Measurements from ENCODE around the gene MS4A18.
"Not testable (repeated sequence)": the region's sequence is repeated elsewhere in the genome, so short reads cannot be mapped to it uniquely, and the experiment has no call there.

The MS4A18 gene

DNA sequence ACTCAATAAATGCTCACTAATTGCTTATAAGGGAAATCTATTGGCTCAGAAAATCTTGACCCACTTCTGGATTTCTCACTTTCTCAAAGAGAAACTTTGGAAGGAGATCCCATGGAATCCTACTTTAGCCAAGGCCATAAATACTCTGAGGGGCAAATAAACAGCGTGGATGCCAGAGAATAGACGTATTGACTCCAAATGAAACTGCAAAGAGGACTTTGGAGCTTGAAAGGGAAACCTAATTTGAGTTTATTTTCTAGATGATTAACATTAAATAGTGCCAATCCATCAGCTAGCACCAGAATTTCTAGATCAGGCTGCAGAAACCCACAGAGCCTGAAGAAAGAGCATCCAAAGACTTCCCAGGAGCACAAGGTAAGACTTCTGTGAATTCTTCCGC, at the start of gene MS4A18:
Gene MS4A18, plus strand, starts transcription at position 301 of the 400 bp plus-strand sequence.
- no peak for DNase-seq
- intact Hi-C loops (cut with DNase I; ENCODE audit: low total_unique reads): no loop called here
- Histone ChIP-seq H3K36me3 (no peaks in the 10 kb centered on the region), H3K4me3 (no peak within 1 kb of the TSS), H3K9me3 (peaks cover 0 to under 1% (median 0%) of the 10 kb centered on the region in 3 donors), H3K27ac (no peak within 1 kb of the TSS), H3K27me3 (no peaks in the 10 kb centered on the region), H3K4me1 (no peaks in the 10 kb centered on the region)
- TF ChIP-seq CTCF (IDR thresholded peaks at IDR 0.05): no peak

DNA sequence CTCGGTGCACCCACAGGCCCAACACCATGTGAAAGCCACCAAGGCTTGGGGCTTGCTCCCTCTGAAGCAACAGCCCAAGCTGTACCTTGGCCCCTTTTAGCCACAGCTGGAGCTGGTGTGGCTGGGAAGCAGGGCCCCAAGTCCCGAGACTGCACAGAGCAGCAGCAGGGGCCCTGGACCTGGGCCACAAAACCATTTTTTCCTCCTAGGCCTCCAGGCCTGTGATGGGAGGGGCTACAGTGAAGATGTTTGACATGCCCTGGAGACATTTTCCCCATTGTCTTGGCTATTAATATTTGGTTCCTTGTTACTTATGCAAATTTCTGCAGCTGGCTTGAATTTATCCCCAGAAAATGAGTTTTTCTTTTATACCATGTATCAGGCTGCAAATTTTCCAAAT, 46.3 kb upstream of the MS4A18 start:
- intact Hi-C loops (cut with DNase I; ENCODE audit: low total_unique reads); H3K27ac ChIP-seq; H3K4me3 ChIP-seq; H3K4me1 ChIP-seq; H3K36me3 ChIP-seq; DNase-seq; H3K27me3 ChIP-seq: not testable (repeated sequence)
- H3K9me3 ChIP-seq: peaks cover 5 to 24% (median 21%) of the 10 kb centered on the region in 3 donors

DNA sequence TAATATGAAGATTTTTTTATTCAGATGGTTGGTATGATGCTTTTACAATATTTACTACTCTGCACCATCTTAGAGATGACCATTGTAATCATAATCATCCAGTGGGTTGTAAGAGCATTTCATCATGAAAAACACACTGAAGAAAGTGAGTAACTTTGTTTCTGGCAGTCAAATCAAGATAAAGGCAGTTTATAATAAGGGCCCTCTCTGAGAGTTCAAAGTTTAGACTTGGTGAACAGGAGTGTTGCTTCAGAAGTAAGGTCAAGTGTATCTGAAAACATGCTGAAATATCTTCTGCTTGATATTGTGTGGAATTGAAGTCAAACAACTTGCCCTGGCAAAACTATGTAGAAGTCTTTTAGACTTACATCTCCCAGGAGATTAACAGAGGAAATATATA, 44.6 kb upstream of the MS4A18 start:
- no peak for TF ChIP-seq CTCF (IDR thresholded peaks at IDR 0.05)
- H3K9me3 ChIP-seq: peaks cover 5 to 24% (median 18%) of the 10 kb centered on the region in 3 donors
- intact Hi-C loops (cut with DNase I; ENCODE audit: low total_unique reads): no loop called here

DNA sequence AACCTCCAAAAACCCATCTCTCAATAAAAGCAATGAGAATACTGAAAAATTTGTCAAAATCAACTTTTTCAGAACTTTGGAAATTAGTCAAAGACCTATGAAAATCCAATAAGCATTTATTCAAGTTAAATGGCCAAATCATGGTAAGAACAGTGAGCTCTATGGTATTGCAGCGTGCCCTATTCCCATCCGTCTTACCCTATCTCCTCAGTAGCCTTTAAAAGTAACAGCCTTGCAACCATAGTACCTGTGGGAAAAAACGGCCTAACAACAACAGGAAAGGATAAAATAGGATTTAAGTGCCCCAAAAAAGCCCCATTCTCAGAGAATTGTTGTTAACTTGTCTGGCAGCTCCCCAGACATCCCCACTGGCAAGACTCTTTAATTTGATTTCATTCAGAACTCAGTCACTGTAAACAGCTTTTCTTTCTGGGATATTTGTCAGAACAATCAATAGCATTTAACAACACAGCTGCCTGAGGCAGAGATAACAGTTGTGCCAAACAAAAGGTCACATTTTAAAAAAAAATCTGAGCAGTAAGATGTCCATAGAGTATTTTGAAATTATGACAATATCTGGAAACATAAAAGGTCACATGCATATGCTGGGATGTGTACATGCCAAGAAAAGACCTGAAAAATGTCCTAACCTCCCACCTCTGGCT, 43.9 kb upstream of the MS4A18 start:
- H3K4me3 ChIP-seq: no peak overlapping the region
- no peak for TF ChIP-seq CTCF (IDR thresholded peaks at IDR 0.05)
- no peak overlapping the region for H3K27ac ChIP-seq
- intact Hi-C loops (cut with DNase I; ENCODE audit: low total_unique reads): no loop called here
- H3K27me3 ChIP-seq: no peaks in the 10 kb centered on the region
- no peaks in the 10 kb centered on the region for H3K4me1 ChIP-seq
- H3K9me3 ChIP-seq: peaks cover 5 to 24% (median 18%) of the 10 kb centered on the region in 3 donors
- H3K36me3 ChIP-seq: no peaks in the 10 kb centered on the region
- DNase-seq: no peak

More for the DNA sequence above, 44.6 kb upstream of the MS4A18 start:
- no peak for DNase-seq
- Histone ChIP-seq H3K27ac (no peak overlapping the region), H3K4me3 (no peak overlapping the region), H3K27me3 (no peaks in the 10 kb centered on the region), H3K36me3 (no peaks in the 10 kb centered on the region), H3K4me1 (no peaks in the 10 kb centered on the region)

- H3K27ac ChIP-seq; H3K4me3 ChIP-seq; H3K36me3 ChIP-seq; DNase-seq; intact Hi-C loops (cut with DNase I; ENCODE audit: low total_unique reads); H3K4me1 ChIP-seq; H3K27me3 ChIP-seq; H3K9me3 ChIP-seq: not testable (repeated sequence)
These were observed 40.0 kb upstream of the MS4A18 start for GRCh38 chr11:60684541-60684848.

DNA sequence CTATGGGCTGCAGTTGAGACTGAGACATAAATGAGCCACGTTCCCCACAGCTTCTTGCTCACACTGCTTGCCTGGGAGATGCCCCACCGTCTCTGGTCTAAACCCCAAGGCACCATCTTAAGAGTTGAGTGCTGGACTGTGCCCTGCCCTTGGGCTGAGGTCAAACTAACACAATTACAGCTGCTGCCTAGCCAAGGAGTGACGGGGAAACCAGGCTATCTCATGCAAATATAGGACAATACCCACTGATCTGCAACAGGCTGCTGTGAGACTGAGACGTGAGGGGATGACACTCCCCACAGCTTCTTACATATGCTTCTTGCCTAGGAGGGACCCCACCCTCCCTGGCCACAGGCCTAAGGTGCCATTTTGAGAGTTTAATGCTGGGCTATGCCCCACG, 32.9 kb upstream of the MS4A18 start:
- TF ChIP-seq CTCF (IDR thresholded peaks at IDR 0.05): no peak
- H3K4me1 ChIP-seq: no peaks in the 10 kb centered on the region
- DNase-seq: no peak
- H3K27ac ChIP-seq: no peak overlapping the region
- no peaks in the 10 kb centered on the region for H3K9me3 ChIP-seq
- intact Hi-C loops (cut with DNase I; ENCODE audit: low total_unique reads): no loop called here
- H3K4me3 ChIP-seq: no peak overlapping the region
- no peaks in the 10 kb centered on the region for H3K27me3 ChIP-seq
- H3K36me3 ChIP-seq: no peaks in the 10 kb centered on the region

GRCh38 chr11:60699284-60699691, 25.2 kb upstream of the MS4A18 start, which contains the start of gene MS4A8:
Gene MS4A8, plus strand, starts transcription at chr11:60699612. Its CDS starts 1,249 bp downstream, at chr11:60700861.
- DNase-seq: no peak
- Histone ChIP-seq H3K27ac (no peak within 1 kb of the TSS), H3K27me3 (no peaks in the 10 kb centered on the region), H3K36me3 (no peaks in the 10 kb centered on the region), H3K4me3 (no peak within 1 kb of the TSS), H3K9me3 (no peaks in the 10 kb centered on the region), H3K4me1 (no peaks in the 10 kb centered on the region)
- intact Hi-C loops (cut with DNase I; ENCODE audit: low total_unique reads): no loop called here
- TF ChIP-seq CTCF (IDR thresholded peaks at IDR 0.05): no peak
